Vagina (tissue), 2 donors: ENCODE measurements around the gene ZBTB47.

ENCODE experiments used
- CTCF ChIP-seq, 3 experiments: fragments of 450-650 bp in 2 of 3; fragments of 200-600 bp in 1 of 3; sonication (generic) in 1 of 3; IDR thresholded peaks; one replicate each; pipeline ENCODE4 v1.5.1; 2017 to 2019; ENCODE audit warnings: antibody characterized with exemption in 3 of 3, mild to moderate bottlenecking in 2 of 3, moderate library complexity in 2 of 3
- POLR2A ChIP-seq, 2 donors: fragments of 450-650 bp; IDR thresholded peaks; one replicate each; pipeline ENCODE4 v1.6.1; 2017; ENCODE audit warnings: antibody characterized with exemption in 2 of 2, mild to moderate bottlenecking in 2 of 2, moderate library complexity in 2 of 2
- POLR2AphosphoS5 ChIP-seq, 2 donors: sonication (generic); formaldehyde crosslinking; IDR thresholded peaks; one replicate each; pipeline ENCODE4 v1.9.0; 2017; ENCODE audit warnings: antibody characterized with exemption in 2 of 2, mild to moderate bottlenecking in 2 of 2, low read depth in 1 of 2; ENCODE audit not compliant: insufficient read depth in 1 of 2

GRCh38 chr3:42672515-42672914 lies 19.0 kb downstream of the ZBTB47 start:
- no peak for TF ChIP-seq CTCF (IDR thresholded peaks at IDR 0.05)
- TF ChIP-seq POLR2AphosphoS5 (IDR thresholded peaks at IDR 0.05; ENCODE audit: insufficient read depth in 1 of 2, low read depth in 1 of 2), result no peak
- no peak for TF ChIP-seq POLR2A (IDR thresholded peaks at IDR 0.05)
